ENCODE measurements around the gene APOA5.

The APOA5 gene

DNA sequence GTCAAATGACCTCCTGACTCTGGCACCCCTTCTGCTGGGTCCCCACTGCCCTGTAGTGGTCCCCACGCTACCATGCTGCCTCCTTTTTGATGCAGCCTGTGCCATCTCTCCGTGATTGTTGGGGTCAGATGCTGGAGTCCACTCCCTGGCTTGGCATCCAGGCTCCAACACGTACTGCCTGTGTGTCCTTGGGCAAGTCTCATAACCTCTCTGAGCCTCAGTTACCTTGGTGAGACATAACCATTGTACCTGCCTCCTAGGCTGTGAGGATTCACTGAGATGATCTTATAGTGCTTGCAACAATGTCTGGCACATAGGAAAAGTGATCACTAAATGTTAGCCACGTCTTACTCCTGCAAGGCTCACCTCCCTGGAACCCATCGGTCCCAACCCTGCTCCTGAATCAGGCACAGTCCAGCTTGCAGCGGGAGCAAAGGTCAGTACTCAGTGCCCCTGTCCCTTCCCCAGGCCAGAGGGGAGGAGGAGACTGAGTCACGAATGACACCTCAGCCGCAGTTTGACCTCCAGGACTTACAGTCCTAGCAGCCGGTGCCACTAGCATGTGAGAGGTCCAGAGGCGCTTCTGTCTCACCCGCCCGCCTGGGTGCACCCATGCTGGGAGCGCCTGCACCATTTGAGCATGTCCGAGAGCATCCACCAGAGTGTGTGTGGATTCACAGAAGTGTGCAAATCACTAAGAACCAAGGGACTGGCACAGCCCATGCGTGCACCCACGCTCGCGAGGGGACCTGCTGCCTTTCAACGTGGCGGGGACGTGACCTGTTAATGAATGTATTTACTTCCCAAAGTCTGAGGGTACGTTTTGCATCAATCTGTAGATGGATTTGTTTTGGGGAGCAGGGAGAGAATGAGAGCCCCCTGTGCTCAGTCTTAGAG lies 34.4 kb upstream of the APOA5 start:
- Histone ChIP-seq H3K4me1 (ENCODE audit: insufficient read depth, low read length) (no peaks in the 10 kb centered on the region), H3K27me3 (ENCODE audit: control insufficient read depth in 1 of 2, insufficient read depth in 2 of 2, low read length in 2 of 2) (no peaks in the 10 kb centered on the region), H3K27ac (ENCODE audit: low read depth, low read length) (no peak overlapping the region), H3K9ac (ENCODE audit: low read length) (no peak overlapping the region), H3K9me3 (ENCODE audit: low read length) (no peaks in the 10 kb centered on the region), H3K4me3 (ENCODE audit: low read depth in 1 of 2, low read length in 2 of 2) (no peak overlapping the region), H3K36me3 (ENCODE audit: insufficient read depth, low read length) (no peaks in the 10 kb centered on the region)

DNA sequence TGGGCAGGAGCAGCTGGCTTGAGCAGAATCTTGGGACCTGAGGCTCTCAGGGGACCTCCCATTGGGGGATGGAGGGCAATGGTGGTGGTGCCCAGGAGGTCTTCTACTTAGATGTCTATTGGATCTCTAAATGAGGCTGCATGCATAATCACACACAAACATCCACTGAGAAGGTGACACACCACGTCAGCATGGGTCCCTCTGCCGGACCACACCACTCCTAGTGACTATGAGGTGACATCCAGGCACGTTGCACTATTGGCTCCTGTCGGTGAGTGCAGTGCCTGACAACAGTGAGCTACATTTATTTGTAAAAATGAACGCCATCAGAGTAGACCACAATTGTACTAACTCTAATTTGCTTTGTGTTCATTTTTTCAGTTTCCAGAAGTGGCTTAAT lies 33.8 kb upstream of the APOA5 start:
- no peaks in the 10 kb centered on the region for H3K4me1 ChIP-seq (ENCODE audit: insufficient read depth, low read length)
- no peak overlapping the region for H3K4me3 ChIP-seq (ENCODE audit: low read depth in 1 of 2, low read length in 2 of 2)
- no peak overlapping the region for H3K27ac ChIP-seq (ENCODE audit: low read depth, low read length)

DNA sequence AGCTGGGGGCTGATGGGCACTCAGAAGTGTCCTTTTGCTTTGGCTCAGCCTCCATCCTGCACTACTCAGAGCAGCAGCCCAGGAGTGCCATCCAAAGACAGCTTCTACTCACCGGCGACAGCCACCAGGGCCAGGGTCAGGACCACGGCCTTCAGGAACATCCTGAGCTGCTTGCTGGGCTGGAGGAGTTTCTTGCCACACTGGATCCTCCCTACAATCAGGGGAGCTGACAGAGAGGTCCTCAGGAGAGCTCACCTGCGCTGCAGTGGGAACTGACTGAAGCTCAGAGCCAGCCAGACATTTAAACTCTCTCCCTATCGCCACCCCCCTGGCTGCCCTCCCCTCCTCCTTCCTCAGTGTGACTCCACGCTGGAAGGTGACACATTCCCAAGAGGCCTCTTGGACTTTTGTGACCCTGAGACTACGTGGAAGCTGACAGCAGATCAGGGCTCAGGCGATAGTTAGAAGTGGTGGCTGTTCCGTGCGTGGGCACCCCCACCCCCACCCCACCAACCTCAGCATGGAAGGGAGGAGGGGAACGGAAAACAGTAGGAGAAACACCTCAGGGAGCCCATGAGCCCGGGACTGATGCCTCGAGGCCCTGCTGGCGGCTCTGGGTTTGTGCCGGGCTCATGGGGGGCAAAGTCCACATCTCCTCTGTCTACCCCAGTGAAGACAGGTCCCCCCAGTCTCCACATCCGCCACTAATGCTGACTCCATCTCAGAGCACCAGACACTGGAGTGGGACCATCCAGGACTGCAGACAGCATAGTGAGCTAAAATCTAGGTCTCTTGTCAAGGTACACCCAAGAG lies 31.6 kb upstream of the APOA5 start, which contains the start of gene APOA4:
TSS of gene APOA4 (minus strand) at position 274 of the 813 bp plus-strand sequence. CDS start at position 161, 113 bp downstream.
- Histone ChIP-seq H3K4me1 (ENCODE audit: insufficient read depth, low read length) (no peaks in the 10 kb centered on the region), H3K9ac (ENCODE audit: low read length) (no peak within 1 kb of the TSS), H3K4me3 (ENCODE audit: low read depth in 1 of 2, low read length in 2 of 2) (no peak within 1 kb of the TSS), H3K36me3 (ENCODE audit: insufficient read depth, low read length) (no peaks in the 10 kb centered on the region), H3K9me3 (ENCODE audit: low read length) (no peaks in the 10 kb centered on the region), H3K27ac (ENCODE audit: low read depth, low read length) (no peak within 1 kb of the TSS), H3K27me3 (ENCODE audit: control insufficient read depth in 1 of 2, insufficient read depth in 2 of 2, low read length in 2 of 2) (no peaks in the 10 kb centered on the region)

More for the DNA sequence above, 33.8 kb upstream of the APOA5 start:
- Histone ChIP-seq H3K9ac (ENCODE audit: low read length) (no peak overlapping the region), H3K9me3 (ENCODE audit: low read length) (no peaks in the 10 kb centered on the region), H3K36me3 (ENCODE audit: insufficient read depth, low read length) (no peaks in the 10 kb centered on the region), H3K27me3 (ENCODE audit: control insufficient read depth in 1 of 2, insufficient read depth in 2 of 2, low read length in 2 of 2) (no peaks in the 10 kb centered on the region)

DNA sequence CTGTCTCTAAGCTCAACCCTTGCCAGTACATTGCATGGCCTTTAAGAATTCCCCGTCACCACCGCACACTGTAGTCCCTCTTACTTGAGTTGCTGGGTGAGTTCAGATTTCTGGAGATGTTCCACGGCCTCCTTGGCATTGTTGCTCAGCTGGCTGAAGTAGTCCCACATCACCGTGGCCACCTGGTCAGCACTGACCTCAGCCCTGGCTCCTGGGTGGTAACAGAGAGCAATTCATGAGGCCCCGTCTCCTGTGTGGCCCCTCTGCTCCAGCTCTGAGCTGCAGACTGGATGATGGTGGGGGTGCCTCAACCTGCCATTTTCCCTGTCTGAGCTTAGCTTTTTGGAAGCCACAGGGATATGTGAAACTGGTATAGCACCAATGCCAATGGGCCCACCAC lies 30.9 kb upstream of the APOA5 start:
- no peak overlapping the region for H3K27ac ChIP-seq (ENCODE audit: low read depth, low read length)
- H3K9me3 ChIP-seq (ENCODE audit: low read length), result no peaks in the 10 kb centered on the region
- H3K4me1 ChIP-seq (ENCODE audit: insufficient read depth, low read length), result no peaks in the 10 kb centered on the region
- H3K27me3 ChIP-seq (ENCODE audit: control insufficient read depth in 1 of 2, insufficient read depth in 2 of 2, low read length in 2 of 2), result no peaks in the 10 kb centered on the region
- H3K4me3 ChIP-seq (ENCODE audit: low read depth in 1 of 2, low read length in 2 of 2), result no peak overlapping the region
- H3K36me3 ChIP-seq (ENCODE audit: insufficient read depth, low read length), result no peaks in the 10 kb centered on the region
- H3K9ac ChIP-seq (ENCODE audit: low read length), result no peak overlapping the region

DNA sequence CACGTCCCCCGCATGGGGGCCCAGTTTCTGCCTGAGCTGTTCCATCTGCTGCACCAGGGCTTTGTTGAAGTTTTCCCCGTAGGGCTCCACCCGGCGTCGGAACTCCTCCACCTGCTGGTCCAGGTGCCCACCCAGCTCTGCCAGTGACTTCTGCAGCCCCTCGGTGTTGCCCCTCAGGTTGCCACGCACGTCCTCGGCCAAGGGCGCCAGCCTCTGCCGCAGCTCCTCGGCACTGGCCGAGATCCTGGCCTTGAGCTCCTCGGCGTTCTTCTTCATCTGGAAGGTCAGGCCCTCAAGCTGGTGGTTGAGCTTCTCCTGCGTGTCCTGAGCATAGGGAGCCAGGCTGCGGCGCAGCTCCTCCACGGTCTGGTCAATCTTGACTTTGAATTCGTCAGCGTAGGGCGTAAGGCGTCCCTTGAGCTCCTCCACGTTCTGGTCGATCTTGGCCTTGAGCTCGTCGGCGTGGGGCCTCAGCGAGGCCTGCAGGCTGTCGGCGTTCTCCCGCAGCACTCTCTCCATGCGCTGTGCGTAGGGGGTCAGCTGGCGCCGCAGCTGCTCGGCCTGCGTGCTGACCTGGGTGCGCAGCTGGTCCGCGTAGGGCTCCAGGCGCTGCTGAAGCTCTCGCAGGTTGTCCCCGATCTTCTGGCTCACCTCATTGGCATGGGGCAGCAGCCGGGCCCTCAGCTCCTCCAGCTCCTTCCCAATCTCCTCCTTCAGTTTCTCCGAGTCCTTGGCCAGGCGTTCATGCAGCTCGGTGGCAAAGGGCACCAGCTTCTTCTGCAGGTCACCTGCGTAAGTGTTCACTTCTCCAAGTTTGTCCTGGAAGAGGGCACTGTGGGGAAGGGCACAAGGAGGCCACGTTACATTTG lies 29.6 kb upstream of the APOA5 start:
- no peak overlapping the region for H3K9ac ChIP-seq (ENCODE audit: low read length)
- no peaks in the 10 kb centered on the region for H3K4me1 ChIP-seq (ENCODE audit: insufficient read depth, low read length)
- H3K27ac ChIP-seq (ENCODE audit: low read depth, low read length), result no peak overlapping the region
- H3K9me3 ChIP-seq (ENCODE audit: low read length), result no peaks in the 10 kb centered on the region
- H3K36me3 ChIP-seq (ENCODE audit: insufficient read depth, low read length), result no peaks in the 10 kb centered on the region
- H3K4me3 ChIP-seq (ENCODE audit: low read depth in 1 of 2, low read length in 2 of 2), result no peak overlapping the region
- H3K27me3 ChIP-seq (ENCODE audit: control insufficient read depth in 1 of 2, insufficient read depth in 2 of 2, low read length in 2 of 2), result no peaks in the 10 kb centered on the region

DNA sequence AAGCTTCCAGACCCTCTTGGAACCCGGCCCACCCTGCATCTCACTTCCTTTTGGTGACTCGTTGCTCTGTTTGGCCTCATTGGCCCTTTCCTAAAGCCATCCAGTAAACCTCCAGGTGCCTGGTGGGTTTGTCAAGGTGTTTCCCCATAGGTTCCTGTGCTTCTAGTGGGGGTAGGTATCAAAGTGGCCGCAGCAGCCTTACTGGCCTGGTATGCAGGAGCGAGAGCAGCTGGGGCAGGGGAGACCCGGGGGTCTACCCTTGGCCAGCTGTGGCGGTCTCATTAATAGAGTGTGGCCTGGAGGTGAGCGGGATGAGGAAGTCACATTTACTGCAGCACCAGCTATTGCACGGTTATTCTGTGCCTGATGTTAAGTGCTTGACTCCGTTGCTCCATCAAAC lies 27.4 kb upstream of the APOA5 start:
- no peak overlapping the region for H3K9ac ChIP-seq (ENCODE audit: low read length)
- H3K27ac ChIP-seq (ENCODE audit: low read depth, low read length), result no peak overlapping the region
- no peaks in the 10 kb centered on the region for H3K9me3 ChIP-seq (ENCODE audit: low read length)
- H3K27me3 ChIP-seq (ENCODE audit: control insufficient read depth in 1 of 2, insufficient read depth in 2 of 2, low read length in 2 of 2), result no peaks in the 10 kb centered on the region
- no peaks in the 10 kb centered on the region for H3K4me1 ChIP-seq (ENCODE audit: insufficient read depth, low read length)
- no peak overlapping the region for H3K4me3 ChIP-seq (ENCODE audit: low read depth in 1 of 2, low read length in 2 of 2)
- H3K36me3 ChIP-seq (ENCODE audit: insufficient read depth, low read length), result no peaks in the 10 kb centered on the region

DNA sequence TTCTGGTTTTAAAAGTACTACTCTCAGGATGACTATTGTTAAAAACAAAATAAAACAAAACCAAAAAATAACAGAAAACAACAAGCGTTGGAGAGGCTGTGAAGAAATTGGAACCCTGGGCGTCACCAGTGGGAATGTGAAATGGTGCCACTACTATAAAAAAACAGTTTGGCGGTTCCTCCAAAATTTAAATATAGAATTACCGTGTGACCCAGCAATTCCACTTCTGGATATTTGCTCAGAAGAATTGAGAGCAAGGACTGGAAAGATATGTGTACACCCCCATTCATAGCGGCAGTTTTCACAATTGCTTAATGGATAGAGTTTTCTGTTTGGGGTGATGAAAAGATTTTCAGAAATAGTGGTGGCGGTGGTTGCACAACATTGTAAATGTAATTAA lies 22.8 kb upstream of the APOA5 start:
- H3K4me1 ChIP-seq (ENCODE audit: insufficient read depth, low read length), result no peaks in the 10 kb centered on the region
- no peaks in the 10 kb centered on the region for H3K36me3 ChIP-seq (ENCODE audit: insufficient read depth, low read length)
- H3K27ac ChIP-seq (ENCODE audit: low read depth, low read length), result no peak overlapping the region
- no peak overlapping the region for H3K4me3 ChIP-seq (ENCODE audit: low read depth in 1 of 2, low read length in 2 of 2)
- no peak overlapping the region for H3K9ac ChIP-seq (ENCODE audit: low read length)
- no peaks in the 10 kb centered on the region for H3K27me3 ChIP-seq (ENCODE audit: control insufficient read depth in 1 of 2, insufficient read depth in 2 of 2, low read length in 2 of 2)
- no peaks in the 10 kb centered on the region for H3K9me3 ChIP-seq (ENCODE audit: low read length)

DNA sequence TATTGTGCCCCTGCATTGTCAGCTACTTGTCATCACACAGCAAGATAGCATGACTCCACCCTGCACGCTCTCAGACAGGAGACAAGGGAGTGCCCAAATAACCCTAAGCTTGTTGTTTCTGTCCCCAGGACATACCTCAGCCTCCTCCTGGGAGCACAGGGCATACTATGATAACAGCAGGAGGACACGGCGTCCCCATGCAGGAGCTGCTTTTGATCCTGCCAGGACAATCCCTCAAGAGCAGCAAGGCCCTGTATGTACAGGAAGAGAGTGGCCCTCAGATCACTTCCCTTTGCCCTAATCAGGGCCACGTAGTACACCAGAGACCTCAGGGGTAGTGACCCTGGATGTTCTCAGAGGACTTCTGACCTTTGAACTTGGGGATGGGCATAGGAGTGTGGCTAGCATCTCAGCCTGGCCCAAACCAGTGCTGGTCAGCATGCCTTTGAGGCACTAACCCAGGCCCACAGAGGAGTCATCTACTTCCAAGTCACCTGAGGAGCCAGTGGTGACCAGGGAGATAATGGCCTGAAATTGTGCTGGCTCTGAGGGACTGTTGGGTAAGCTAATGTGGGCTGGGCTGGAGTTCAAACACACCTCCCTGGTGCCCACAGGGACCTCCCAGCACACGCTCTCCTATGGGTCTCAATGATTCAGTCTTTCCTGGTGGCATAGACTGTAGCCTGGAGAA lies 22.2 kb upstream of the APOA5 start:
- Histone ChIP-seq H3K27ac (ENCODE audit: low read depth, low read length) (no peak overlapping the region), H3K9ac (ENCODE audit: low read length) (no peak overlapping the region), H3K9me3 (ENCODE audit: low read length) (no peaks in the 10 kb centered on the region), H3K4me1 (ENCODE audit: insufficient read depth, low read length) (no peaks in the 10 kb centered on the region), H3K27me3 (ENCODE audit: control insufficient read depth in 1 of 2, insufficient read depth in 2 of 2, low read length in 2 of 2) (no peaks in the 10 kb centered on the region), H3K36me3 (ENCODE audit: insufficient read depth, low read length) (no peaks in the 10 kb centered on the region), H3K4me3 (ENCODE audit: low read depth in 1 of 2, low read length in 2 of 2) (no peak overlapping the region)

DNA sequence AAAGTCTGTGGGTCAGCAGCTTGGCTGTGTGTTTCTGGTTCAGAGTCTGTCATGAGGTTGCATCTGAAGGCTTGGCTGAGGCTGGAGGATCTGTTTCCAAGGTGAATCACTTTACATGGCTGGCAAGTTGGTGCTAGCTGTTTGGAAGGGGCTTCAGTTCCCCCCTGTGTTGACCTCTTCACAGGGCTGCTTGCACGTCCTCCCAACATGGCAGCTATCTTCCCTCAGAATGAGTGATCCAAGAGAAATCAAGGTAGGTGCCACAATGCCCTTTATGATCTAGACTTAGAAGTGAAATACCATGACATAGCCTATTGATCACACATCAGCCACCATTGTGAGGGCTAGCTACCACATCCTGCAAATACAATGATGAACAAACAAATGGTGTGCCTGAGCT lies 21.5 kb upstream of the APOA5 start:
- Histone ChIP-seq H3K27me3 (ENCODE audit: control insufficient read depth in 1 of 2, insufficient read depth in 2 of 2, low read length in 2 of 2) (no peaks in the 10 kb centered on the region), H3K4me1 (ENCODE audit: insufficient read depth, low read length) (no peaks in the 10 kb centered on the region), H3K9ac (ENCODE audit: low read length) (no peak overlapping the region), H3K36me3 (ENCODE audit: insufficient read depth, low read length) (no peaks in the 10 kb centered on the region), H3K27ac (ENCODE audit: low read depth, low read length) (no peak overlapping the region), H3K9me3 (ENCODE audit: low read length) (no peaks in the 10 kb centered on the region), H3K4me3 (ENCODE audit: low read depth in 1 of 2, low read length in 2 of 2) (no peak overlapping the region)

DNA sequence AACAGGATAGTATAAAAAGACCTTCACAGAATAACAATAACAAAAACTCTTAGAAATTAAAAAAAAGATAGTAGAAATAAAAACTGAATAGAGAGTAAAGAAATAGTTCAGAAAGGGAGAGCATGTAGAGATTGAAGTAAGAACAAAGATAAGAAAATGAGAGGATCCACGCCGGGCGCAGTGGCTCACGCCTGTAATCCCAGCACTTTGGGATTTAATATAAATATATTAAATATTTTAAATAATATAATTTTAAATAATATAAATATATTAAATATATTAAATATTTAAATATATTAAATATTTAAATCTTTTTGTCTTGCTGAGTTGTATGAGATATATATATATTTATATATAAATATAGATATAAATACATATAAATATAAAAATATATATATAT lies 20.4 kb upstream of the APOA5 start:
- Histone ChIP-seq H3K27ac (ENCODE audit: low read depth, low read length) (no peak overlapping the region), H3K9me3 (ENCODE audit: low read length) (no peaks in the 10 kb centered on the region), H3K4me3 (ENCODE audit: low read depth in 1 of 2, low read length in 2 of 2) (no peak overlapping the region), H3K36me3 (ENCODE audit: insufficient read depth, low read length) (no peaks in the 10 kb centered on the region), H3K4me1 (ENCODE audit: insufficient read depth, low read length) (no peaks in the 10 kb centered on the region), H3K27me3 (ENCODE audit: control insufficient read depth in 1 of 2, insufficient read depth in 2 of 2, low read length in 2 of 2) (no peaks in the 10 kb centered on the region), H3K9ac (ENCODE audit: low read length) (no peak overlapping the region)
